AG04450 (cell line): Measurements from ENCODE around the gene TTC3. TPM values are rescaled to one million over a fixed set of nuclear protein-coding genes. Genes with fewer than 3 reads are reported as not detected.

Source experiments
- CTCF ChIA-PET: fragments of 300-600, 350-600 bp; formaldehyde crosslinking; extraction: SDS; loops from one replicate; lab custom pipeline; 2022; ENCODE audit warnings: antibody characterized with exemption, inconsistent platforms; lab: Charles Lee
- POLR2A ChIA-PET: fragments of 350-600 bp; formaldehyde crosslinking; extraction: SDS; loops from one replicate; lab custom pipeline; 2021; ENCODE audit warnings: antibody characterized with exemption, inconsistent platforms; lab: Yijun Ruan, JAX
- DNase-seq: peaks from one replicate; pipeline ENCODE4 v3.0.0-alpha.2; 2011; ENCODE audit warnings: low read depth, low spot score
- H3K27ac ChIP-seq: one replicate; pipeline ENCODE4 v1.5.1; 2012; ENCODE audit warnings: low read depth, low read length, control low read depth
- H3K27me3 ChIP-seq: one replicate; pipeline ENCODE4 v1.6.0; 2012; ENCODE audit warnings: low read length; ENCODE audit not compliant: control insufficient read depth, insufficient read depth
- H3K4me3 ChIP-seq: 2 replicates; pipeline ENCODE4 v1.5.1; 2011; ENCODE audit warnings: mild to moderate bottlenecking, low read depth, low read length, control low read depth
- H3K9me3 ChIP-seq: 2 replicates; pipeline ENCODE4 v1.5.1; 2012; ENCODE audit warnings: low read length; ENCODE audit not compliant: control insufficient read depth, insufficient read depth
- CTCF ChIP-seq: IDR thresholded peaks from 2 replicates; pipeline ENCODE4 v1.5.1; 2011; ENCODE audit warnings: low read depth, low read length, control low read depth, inconsistent platforms
- polyA plus RNA-seq: library from polyadenylated mRNA; depleted of rRNA; stranded (reverse); fragments of >200 nt; gene quantifications from 2 replicates; pipeline ENCODE4 v1.2.3, GENCODE V29; 2011

The TTC3 gene
- polyA plus RNA-seq, 1 experiment, result 224 TPM

- Histone ChIP-seq H3K27ac (peak overlapping the region; percentile 4), H3K4me3 (no peak overlapping the region), H3K27me3 (no peaks in the 10 kb centered on the region), H3K9me3 (no peaks in the 10 kb centered on the region)
- no peak for TF ChIP-seq CTCF
- ChIA-PET POLR2A (no interaction called here), CTCF (no interaction called here)
- no peak for DNase-seq
These were observed 72.6 kb downstream of the TTC3 start for GRCh38 chr21:37145635-37146111.

GRCh38 chr21:37146320-37147235, 73.5 kb downstream of the TTC3 start:
- POLR2A ChIA-PET, result no interaction called here

GRCh38 chr21:37149411-37149810, 76.4 kb downstream of the TTC3 start:
- no peak for TF ChIP-seq CTCF
- DNase-seq, result peak; percentile 58
- Histone ChIP-seq H3K27ac (no peak overlapping the region), H3K27me3 (no peaks in the 10 kb centered on the region), H3K9me3 (no peaks in the 10 kb centered on the region), H3K4me3 (no peak overlapping the region)
- ChIA-PET CTCF (no interaction called here), POLR2A (no interaction called here)

More at GRCh38 chr21:37146320-37147235, 73.5 kb downstream of the TTC3 start:
- Histone ChIP-seq H3K9me3 (no peaks in the 10 kb centered on the region), H3K27me3 (no peaks in the 10 kb centered on the region), H3K4me3 (no peak overlapping the region), H3K27ac (no peak overlapping the region)
- DNase-seq, result no peak
- no peak for TF ChIP-seq CTCF
- CTCF ChIA-PET, result no interaction called here

- no peak overlapping the region for H3K27ac ChIP-seq
- H3K9me3 ChIP-seq, result no peaks in the 10 kb centered on the region
- no peaks in the 10 kb centered on the region for H3K27me3 ChIP-seq
- POLR2A ChIA-PET, result no interaction called here
- H3K4me3 ChIP-seq, result no peak overlapping the region
- DNase-seq, result no peak
- no peak for TF ChIP-seq CTCF
- CTCF ChIA-PET, result interaction anchor here (1.2 kb wide), 1 partner anchor 177 kb away, joined by 3 read pairs; no protein-coding TSS in a partner anchor
These were observed 80.3 kb downstream of the TTC3 start for GRCh38 chr21:37153196-37153934.
